ENCODE measurements around the gene FAM83G. TPM values are rescaled to one million over a fixed set of nuclear protein-coding genes. Genes with fewer than 3 reads are reported as not detected.

The FAM83G gene
- total RNA-seq, 1 donor from 2014 or later, result 36.1 TPM

DNA sequence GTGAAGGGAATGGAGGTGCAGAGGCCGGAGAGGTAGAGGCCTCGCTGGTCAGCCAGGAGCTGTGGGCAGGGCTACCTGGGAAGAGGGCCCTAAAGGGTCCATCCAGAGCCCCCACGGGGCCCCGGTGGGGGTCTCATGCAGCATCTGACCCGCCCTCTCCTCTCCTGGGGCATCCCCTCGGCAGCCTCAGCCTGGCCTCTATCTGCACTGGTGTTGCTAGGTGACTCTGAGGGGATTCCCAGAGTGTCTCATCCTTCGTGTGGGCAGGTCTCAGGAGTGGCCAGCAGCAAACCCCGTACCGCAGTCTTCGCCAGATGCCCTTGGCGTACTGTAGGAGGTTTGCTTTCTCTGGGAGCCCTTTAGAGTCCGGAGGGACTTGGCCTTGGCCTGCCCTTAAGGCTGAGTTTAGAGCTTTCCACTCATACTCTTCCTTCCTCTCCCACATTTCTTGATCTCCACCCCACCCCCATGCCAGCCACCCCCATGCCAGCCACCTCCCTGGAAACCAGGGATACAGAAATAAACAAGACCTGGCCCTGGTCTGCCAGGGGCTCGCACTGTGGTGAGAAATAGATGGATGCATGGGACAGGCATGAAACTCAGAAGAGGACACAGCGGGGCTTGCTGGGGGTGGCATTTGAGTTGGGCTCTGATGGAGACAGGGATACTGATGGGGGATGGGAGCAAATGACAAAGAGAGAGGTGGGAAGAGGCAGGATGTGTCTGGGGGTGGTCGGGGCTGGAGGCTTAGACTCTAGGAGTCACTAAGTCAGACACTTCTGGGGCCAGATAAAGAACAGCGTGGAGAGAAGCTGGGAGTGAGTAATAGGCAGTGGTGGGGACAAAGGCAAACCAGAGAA lies 42.7 kb downstream of the FAM83G start:
- Histone ChIP-seq H3K9me3 (no peaks in the 10 kb centered on the region), H3K4me1 (no peaks in the 10 kb centered on the region), H3K36me3 (no peaks in the 10 kb centered on the region), H3K27ac (no peak overlapping the region), H3K27me3 (no peaks in the 10 kb centered on the region), H3K4me3 (no peak overlapping the region)
- intact Hi-C loops (cut with DNase I), result no loop called here
- TF ChIP-seq POLR2A (IDR thresholded peaks at IDR 0.05), result no peak
- no peak for TF ChIP-seq POLR2AphosphoS5 (IDR thresholded peaks at IDR 0.05; ENCODE audit: insufficient read depth in 1 of 2, low read depth in 1 of 2)
- TF ChIP-seq, protein P1, sequence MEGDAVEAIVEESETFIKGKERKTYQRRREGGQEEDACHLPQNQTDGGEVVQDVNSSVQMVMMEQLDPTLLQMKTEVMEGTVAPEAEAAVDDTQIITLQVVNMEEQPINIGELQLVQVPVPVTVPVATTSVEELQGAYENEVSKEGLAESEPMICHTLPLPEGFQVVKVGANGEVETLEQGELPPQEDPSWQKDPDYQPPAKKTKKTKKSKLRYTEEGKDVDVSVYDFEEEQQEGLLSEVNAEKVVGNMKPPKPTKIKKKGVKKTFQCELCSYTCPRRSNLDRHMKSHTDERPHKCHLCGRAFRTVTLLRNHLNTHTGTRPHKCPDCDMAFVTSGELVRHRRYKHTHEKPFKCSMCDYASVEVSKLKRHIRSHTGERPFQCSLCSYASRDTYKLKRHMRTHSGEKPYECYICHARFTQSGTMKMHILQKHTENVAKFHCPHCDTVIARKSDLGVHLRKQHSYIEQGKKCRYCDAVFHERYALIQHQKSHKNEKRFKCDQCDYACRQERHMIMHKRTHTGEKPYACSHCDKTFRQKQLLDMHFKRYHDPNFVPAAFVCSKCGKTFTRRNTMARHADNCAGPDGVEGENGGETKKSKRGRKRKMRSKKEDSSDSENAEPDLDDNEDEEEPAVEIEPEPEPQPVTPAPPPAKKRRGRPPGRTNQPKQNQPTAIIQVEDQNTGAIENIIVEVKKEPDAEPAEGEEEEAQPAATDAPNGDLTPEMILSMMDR (IDR thresholded peaks at IDR 0.05), result no peak
- no peak for DNase-seq (ENCODE audit: extremely low spot score in 2 of 2)

DNA sequence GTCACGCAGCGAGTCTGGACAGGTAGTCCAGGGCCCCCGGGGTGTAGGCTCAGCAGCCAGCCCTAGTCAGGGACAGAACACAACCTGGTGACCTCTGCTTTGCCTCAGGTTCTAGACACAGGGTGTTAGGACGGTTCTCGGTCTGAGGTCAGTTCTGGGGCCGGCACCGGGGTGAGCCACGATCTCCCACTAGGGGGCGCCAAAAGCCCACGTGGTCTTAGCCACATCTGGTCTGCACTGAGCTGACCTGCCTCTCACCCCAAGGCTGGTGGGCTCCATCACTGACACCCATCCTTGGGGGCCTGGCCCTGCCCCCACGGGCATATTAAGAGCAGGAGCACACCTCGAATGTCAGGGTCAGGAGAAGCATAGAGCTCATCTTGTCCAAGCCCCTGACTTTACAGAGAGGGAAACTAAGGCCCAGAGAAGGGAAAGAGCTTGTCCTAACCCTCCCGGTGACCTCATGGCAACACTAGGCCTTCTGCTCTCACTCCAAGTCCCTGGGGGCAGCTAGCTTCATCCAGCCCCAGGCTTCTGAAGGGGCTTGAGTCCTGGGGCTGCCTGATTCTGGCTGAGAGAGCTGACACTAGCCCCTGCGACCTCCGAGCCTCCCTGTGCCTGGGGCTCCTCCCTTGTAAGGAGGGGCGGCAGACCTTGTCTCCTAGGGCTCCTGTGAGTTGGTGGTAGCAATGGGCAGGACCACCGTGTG lies 43.6 kb downstream of the FAM83G start:
- Histone ChIP-seq H3K4me1 (no peaks in the 10 kb centered on the region), H3K9me3 (no peaks in the 10 kb centered on the region), H3K27me3 (no peaks in the 10 kb centered on the region), H3K4me3 (no peak overlapping the region), H3K36me3 (no peaks in the 10 kb centered on the region), H3K27ac (no peak overlapping the region)
- intact Hi-C loops (cut with DNase I), result no loop called here
- DNase-seq (ENCODE audit: extremely low spot score in 2 of 2), result no peak
- TF ChIP-seq POLR2A (IDR thresholded peaks at IDR 0.05), result no peak
- TF ChIP-seq, protein P1 (IDR thresholded peaks at IDR 0.05), result peak; percentile 65 to 81 (median 81)

DNA sequence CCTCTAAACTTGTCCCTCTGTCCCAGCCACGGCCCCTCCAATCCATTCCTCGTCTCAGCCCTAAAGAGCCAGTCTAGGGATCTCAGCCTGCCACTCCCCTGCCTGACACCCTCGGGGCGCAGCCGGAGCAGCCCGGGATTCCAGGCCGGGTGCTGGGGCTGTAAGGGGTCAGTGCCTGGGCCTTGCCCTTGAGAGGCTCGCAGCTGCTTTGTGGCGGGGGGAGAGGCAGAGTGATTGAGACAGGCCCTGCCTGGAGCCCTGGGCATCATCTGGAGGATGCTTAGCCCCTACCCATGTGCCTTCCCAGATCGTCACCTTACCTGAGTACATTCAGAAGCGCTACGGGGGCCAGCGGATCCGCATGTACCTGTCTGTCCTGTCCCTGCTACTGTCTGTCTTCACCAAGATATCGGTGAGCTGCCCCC lies 44.3 kb downstream of the FAM83G start:
- intact Hi-C loops (cut with DNase I), result no loop called here
- Histone ChIP-seq H3K9me3 (no peaks in the 10 kb centered on the region), H3K4me3 (no peak overlapping the region), H3K27me3 (no peaks in the 10 kb centered on the region), H3K36me3 (no peaks in the 10 kb centered on the region), H3K4me1 (no peaks in the 10 kb centered on the region), H3K27ac (no peak overlapping the region)
- TF ChIP-seq POLR2A (IDR thresholded peaks at IDR 0.05) (no peak), POLR2AphosphoS5 (IDR thresholded peaks at IDR 0.05; ENCODE audit: insufficient read depth in 1 of 2, low read depth in 1 of 2) (no peak)
- TF ChIP-seq, protein P1 (IDR thresholded peaks at IDR 0.05), result no peak
- DNase-seq (ENCODE audit: extremely low spot score in 2 of 2), result no peak

DNA sequence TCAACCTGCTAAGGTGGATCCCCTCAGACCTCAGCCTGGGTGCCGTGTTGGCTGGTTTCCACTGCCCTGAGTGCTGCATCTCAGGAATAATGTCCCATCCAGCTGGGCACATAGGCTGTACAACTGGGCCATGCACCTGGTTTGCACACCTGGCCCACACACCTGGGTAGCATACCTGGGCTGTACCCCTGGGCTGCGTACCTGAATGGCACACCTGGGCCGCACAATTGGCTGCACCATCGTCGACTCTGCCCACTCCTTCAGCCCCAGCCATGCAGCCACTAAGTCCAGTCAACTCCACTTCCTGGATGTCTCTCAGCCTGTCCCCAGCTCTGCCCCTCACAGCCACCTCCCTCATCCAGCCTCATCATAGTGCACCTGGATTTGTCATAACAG lies 44.7 kb downstream of the FAM83G start:
- DNase-seq (ENCODE audit: extremely low spot score in 2 of 2), result no peak
- H3K4me1 ChIP-seq, result no peaks in the 10 kb centered on the region
- no peaks in the 10 kb centered on the region for H3K36me3 ChIP-seq
- TF ChIP-seq POLR2A (IDR thresholded peaks at IDR 0.05), result no peak
- no peak for TF ChIP-seq POLR2AphosphoS5 (IDR thresholded peaks at IDR 0.05; ENCODE audit: insufficient read depth in 1 of 2, low read depth in 1 of 2)
- TF ChIP-seq, protein P1 (IDR thresholded peaks at IDR 0.05), result no peak
- no peak overlapping the region for H3K4me3 ChIP-seq
- intact Hi-C loops (cut with DNase I), result no loop called here
- no peak overlapping the region for H3K27ac ChIP-seq
- no peaks in the 10 kb centered on the region for H3K9me3 ChIP-seq
- no peaks in the 10 kb centered on the region for H3K27me3 ChIP-seq
